Activated gamma-delta T cell treated with Interleukin-2 at 50 U/mL for 16 hours (primary cell): ENCODE data around the gene IL15RA.
"Not testable (repeated sequence)": the region's sequence is repeated elsewhere in the genome, so short reads cannot be mapped to it uniquely, and the experiment has no call there.

ENCODE experiments used
- DNase-seq: peaks from one replicate; pipeline ENCODE4 v3.0.0-alpha.2; 2020

Gene IL15RA

DNA sequence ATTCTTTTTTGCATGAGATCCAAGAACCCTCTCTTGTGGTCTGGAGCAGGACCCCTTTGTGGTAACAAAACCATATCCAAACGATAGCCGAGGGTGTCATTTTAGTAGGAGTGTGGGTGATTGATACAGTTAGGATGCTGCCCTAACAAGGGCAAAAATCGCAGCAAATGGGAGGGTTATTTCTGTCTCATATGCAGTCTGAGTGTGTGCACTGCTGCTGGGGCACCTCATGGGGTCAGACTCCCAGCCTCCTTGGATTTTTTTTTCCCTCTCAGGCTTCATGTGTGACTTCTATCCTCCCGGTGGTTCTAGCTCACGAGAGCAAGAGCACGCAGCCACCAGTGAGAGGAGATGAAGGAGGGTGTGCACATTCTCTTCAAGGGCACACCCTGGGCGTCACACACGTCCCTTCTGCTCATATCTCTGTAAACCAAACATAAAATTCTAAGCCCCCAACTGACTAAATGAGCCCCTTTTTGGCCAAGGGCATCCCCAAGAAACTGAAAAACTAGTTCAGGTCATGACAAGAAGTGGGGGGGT is 28.6 kb upstream of the IL15RA start:
- DNase-seq = no peak

DNA sequence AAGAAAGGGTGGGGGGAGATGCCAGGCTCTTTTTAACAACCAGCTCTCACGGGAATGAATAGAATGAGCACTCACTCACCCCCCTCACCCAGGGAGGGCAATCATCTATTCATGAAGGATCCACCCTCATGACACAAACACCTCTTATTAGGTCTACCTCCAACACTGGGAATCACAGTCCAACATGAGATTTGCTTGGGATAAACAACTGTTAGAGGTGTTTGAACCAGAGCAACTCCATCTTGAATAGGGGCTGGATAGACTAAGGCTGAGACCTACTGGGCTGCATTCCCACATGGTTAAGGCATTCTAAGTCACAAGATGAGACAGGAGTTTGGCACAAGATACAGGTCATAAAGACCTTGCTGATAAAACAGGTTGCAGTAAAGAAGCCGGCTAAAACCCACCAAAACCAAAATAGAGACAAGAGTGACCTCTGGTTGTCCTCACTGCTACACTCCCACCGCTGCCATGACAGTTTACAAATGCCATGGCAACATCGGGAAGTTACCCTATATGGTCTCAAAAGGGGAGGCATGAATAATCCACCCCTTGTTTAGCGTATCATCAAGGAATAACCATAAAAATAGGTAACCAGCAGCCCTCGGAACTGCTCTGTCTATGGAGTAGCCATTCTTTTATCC is 27.9 kb upstream of the IL15RA start:
- not testable (repeated sequence) for DNase-seq

DNA sequence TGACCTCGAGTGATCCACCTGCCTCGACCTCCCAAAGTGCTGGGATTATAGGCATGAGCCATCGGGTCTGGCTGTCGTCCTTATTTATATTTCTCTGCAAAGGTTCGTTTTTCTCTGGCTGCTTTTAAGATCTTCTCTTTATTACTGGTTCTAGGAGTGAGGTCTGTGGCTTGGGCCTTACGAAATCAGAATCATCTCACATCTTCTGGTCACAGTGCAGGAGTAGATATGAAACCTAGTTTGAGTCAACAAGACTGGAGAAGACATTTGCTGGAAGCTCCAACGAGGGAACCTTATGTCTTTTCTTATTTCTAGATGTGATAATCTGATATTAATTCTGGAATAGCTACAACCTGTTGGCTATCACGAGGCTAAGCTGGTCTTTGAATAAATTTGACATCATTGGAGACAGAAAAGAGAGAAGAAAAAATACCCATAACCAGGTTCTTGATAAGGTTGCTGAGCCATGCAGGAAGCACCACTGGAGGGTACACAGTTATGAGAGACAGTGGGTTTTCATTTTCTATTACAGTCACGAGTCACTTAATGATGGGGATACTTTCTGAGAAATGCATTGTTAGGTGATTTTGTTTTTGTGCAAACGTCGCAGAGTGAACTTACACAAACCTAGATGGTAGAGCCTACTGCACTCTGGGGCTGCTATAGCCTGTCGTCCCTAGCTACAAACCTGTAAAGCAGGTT is 25.6 kb upstream of the IL15RA start:
- no peak for DNase-seq

DNA sequence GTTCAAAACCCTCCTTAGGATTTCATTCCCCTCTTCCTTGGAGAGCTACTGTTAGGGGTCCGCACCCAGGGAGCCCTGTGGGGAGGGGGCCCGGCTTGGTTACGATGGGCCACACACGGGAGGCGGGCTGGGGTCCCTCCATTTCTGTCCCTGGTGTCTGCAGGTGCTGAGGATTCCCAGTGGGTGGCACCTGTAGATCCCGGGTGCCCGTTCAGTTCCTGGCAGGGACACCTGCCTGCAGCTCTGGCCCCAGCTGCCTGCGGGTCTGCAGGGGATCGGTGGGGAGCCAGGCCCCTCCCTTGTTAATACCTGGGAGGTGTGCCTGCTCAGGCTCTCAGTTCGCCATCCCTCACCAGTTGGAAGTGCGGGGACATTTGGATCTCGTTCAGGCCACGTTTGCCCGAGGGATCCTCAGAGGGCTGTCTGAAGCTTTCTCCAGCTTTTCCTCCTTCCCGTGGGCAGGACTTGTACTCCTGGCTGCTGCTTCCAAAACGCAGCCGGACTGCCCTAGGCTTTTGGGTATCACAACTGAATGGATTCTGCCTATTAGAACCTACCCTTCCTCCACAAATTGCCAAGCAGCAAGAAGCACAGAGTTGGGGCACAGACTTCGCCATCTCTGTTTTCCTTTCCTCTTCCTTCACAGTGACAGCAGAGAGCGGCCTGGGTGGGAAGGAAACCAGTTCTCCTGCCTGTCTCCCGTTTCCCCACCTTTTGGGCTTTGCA is 22.3 kb upstream of the IL15RA start:
- no peak for DNase-seq

DNA sequence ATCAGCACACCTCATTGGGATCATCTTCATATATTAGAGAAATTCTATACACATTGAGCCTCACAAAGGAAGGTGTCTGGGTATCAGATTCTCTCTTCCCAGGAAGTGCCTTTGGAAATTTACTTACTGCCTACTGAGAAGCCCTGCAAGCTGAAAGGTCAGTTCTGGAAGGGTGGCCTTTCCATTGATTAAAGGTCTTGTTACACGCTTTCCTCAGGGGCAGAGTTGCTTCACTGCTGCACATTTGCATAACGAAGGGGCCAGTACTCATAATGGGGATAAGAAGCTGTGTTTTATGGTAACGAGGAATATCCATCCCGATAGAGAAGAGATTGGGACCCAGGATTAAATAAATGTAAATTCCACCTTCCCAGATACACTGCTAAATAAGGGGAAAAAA is 19.4 kb upstream of the IL15RA start:
- no peak for DNase-seq

DNA sequence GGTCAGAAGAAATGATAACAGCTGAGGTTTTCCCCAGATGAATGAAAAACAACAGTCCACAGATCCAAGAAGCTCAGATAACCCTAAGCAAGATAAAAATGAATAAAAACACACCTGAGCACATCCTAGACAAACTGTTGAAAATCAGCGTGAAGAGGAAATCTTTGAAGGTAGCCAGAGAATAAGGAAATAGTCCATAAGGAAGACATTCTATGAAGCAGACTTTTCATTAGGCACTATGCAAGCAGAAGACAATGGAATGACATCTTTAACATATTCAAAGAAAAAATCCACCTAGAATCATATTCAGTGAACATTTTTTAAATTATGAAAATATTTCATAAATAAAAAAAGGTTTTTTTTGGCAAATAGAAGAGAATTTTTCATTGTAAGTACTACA is 15.1 kb upstream of the IL15RA start:
- DNase-seq = no peak

DNA sequence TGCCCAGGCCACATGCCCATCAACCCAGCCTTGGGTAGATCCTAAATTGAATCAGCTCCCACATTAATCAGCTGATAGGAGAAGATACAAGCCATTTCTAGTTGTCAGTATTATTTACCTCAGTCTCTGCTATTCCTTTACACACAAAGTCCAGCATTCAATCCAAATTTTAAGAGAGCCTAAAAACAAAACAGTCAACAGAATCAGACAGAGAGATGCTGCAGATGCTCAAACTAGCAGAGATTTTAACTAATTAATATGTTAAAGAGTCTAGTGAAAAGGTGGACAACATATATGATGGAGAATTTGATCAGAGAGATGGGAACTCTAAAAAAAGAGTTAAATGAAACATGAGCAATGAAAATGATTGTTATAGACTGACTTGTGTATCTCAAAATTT is 14.4 kb upstream of the IL15RA start:
- DNase-seq = no peak

DNA sequence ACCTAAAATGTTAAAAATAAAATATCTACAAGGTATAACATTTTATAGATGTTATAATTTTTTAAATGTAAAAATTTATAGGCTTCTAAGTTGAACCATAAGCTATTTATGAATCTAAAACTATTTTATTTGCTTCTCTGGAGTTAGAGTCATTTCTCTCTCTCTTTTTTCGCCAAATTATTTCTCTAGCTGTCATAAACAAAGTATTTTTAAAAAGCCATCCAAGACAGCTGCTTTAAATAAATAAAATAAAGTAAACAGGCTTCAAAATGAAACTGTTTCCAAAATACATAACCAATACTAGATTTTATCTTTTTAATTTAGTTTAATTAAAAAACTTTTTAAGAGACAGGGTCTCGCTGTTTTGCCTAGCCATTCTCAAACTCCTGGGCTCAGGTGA is 12.4 kb upstream of the IL15RA start:
- no peak for DNase-seq

DNA sequence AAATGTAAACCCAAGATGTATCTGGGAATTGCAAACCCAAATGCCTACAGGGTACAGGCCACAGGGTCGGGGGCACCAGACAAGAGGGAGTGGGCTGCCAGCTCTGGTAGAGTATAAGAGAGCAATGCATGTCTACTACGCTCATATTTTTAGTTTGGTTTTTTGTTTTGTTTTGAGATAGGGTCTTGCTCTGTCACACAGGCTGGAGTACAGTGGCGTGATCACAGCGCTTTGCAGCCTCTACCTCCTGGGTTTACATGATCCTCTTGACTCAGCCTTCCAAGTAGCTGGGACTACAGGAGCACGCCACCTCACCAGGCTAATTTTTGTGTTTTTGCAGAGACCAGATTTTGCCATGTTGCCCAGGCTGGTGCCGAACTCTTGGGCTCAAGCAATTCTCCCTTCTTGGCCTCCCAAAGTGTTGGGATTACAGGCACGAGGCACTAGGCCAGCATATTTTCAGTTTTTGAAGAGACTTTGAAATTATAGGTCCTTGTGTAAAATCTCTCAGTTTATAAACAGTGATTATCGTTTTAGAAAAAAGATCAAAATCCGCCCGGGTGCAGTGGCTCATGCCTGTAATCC is 11.1 kb upstream of the IL15RA start:
- no peak for DNase-seq

DNA sequence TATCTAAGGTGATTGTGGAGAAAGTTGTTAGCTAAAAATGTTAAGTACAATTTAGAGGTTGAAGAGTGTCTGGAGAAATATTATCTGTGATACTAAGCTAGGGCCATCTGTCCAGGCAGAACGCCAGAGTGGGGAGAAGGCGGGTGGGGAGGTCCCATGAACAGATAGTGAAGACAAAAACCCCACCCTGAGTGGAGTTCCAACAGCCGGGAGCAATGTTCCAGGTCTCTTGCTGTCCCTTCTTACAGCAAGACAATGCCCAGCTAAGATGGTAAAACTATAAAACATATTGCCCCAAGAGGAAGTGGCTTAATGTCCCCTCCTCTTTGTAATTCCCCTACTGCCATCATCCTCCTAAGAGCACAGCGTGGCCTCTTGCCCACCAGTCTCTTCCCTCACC is 10.4 kb upstream of the IL15RA start:
- DNase-seq = no peak

DNA sequence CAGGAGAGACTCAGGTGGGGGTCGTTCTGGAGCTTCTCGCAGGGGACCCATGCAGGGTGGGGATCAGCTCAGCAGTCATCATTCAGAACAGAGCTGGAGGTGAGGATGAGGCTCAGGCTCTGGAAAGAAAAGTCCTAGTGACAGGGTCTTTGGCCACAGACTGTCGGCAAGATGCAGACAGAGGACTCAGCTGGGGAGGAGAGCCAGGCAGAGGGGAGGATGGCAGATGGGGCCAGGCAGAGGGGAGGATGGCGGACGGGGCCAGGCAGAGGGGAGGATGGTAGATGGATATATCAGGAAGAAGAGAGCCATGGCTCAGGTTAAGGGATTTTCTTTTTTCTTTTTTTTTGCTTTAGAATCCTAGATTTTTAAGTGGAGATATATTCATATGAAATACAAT is 7.7 kb upstream of the IL15RA start:
- DNase-seq = no peak

DNA sequence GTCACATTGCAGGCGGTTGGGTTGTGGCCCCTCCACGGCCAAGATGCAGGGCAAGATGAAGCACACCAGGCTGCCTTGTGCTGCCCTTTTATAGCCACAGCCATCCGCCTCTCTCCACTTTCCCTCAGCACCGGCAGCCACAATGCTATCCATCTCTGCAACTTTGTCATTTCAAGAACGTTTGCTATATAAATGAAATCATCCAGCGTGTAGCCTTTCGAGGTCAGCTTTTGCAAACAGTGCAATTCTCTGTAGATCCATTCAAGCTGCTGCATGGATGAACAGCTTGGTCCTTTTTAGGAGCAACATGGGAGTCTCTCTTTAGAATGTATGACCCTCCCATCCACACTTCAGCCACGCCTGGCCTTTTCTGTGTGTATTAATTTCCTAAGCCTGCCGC is 6.4 kb upstream of the IL15RA start:
- DNase-seq = no peak

DNA sequence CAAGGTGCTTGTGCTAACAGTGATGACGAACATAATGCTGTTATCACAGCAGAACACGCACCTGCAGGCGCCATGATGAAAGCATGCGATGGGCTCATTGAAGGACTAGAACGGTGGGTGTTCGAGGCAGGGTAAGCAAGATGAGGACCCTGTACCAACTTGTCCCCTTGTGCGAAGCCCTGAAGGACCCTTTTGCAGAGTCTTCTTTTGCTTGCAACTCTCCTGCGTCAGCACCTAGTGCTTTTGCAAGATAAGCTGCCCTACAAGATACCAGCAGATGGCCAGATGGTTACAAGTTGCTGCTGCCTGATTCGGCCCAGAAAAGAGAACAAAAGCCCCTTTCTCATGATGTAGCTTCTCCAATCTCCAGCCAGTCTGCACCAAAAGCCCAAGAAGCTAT is 4.2 kb upstream of the IL15RA start:
- DNase-seq = no peak

DNA sequence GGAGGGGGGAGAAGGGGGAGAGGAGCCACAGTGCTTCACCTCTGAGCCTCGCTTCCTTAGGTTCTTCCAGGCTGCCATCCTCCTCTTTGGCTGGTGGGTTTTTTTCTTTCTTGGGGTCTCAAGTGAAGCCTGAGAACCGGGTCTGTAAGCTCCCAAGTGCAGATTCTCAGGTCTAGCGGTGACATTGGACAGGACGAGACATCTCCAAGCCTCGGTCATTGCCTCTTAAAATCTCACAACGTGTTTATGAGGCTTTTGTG is 817 bp upstream of the IL15RA start:
- DNase-seq = no peak

DNA sequence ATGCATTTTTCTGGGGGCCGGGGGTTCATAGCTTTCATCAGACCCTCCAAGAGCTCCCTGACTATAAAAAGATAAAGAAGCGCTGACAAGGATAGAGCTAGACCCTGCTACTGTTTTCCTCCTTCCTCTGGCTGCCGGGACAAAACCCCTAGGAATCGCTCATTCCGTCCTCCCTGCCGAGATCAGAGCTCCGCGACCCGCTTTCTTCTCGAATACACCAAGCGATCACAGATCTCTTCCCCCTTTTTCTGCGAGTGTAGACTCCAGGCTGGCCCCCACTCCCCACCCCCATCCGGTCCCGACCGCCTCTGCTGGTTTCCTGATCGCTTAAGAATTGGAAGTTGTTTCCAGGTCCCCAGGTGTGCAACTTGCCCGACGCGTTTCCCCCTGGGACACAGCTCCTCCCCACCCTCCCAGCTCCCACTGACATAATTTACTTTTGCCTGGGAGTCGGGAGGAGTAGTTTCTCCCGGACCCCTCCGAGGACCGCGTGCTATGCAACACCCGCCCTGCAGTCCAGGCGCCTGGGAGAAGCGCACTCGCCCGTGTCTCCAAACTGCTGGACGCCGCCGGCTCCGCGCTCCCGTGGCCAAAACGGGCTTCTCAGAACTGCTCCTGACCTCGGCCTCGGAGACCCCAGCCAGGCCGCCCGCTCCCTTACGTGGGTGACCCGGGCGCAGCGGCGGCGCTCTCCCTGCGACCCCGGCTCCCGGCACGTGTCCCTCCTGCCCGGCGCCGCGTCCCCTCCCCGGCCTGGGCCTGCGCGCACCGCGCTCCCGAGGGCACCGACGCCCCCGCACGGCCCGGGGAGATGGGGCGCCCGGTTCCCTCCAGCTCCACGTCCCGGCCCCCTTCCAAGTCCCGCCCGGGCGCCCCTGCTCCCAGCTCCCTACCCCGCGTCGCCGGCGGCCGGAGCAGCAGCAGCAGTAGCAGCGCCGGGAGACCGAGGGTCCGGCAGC is 552 bp downstream of the IL15RA start:
- peak; percentile 23 for DNase-seq

DNA sequence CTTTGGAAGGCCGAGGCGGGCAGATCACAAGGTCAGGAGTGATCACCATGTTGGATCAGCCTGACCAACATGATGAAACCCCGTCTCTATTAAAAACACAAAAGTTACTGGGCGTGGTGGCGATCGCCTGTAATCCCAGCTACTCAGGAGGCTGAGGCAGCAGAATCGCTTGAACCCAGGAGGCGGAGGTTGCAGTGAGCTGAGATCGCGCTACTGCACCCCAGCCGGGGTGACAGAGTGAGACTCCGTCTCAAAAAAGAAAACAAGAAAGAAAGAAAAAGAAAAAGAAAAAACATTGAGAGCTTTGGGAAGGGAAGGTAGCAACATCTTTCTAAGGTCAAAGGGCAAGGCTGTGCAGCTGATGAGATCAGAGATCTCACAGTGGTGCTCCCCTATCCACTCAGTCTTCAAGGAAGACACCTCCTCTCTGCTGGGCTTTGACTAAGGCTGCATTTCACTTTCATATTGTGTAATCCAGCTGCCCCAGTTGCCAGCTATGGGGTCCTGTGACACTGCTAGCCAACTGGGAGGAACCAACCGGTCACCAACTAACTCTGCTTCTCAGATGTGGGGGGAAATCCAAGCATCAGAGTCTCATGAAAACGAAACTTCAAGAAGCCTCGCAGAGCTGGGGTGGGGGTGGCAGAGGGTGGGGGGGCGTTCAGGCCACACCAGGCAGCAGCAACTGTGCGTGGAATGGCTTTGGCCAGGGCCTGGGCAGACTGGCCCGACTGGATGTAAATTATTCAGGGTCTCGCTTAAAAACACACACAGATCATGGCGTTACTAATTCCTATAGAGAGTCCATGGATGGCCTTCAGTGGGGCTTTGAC is 1.5 kb downstream of the IL15RA start:
- DNase-seq = peak; percentile 40

DNA sequence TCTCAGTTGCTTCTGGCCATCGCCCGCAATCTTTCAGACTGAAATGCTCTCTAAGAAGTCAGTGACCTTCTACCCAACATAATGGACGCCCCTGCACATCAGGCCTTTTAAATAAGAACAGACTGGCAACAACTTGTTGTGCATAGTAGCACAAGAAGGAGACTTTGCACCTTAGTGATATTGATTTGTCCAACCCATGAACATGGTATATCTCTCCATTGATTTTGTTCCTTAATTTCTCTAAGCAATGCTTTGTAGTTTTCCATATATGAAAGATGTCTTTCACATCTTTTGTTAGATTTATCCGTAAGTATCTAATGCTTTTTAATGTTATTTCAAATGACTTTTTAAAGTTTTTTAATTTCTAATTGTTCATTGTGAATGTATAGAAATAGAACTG is 4.3 kb downstream of the IL15RA start:
- DNase-seq = no peak

DNA sequence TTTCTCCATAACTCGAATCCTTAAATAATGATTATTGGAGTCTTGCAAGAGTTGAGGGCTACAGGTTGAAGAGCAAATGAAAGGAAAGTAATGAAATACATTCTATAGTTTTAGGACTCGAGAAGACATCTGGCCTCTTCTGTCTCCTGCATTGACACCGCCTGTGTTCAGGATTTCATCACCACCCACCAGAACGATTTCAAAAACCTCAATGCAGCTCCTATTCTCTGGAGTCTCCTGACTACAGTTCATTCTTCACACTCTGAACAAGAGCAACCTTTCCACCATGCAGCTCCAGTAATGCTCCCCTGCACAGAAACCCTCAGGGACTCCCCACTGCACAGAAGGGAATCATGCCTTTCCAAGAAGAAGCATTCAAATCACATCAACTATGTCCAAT is 5.5 kb downstream of the IL15RA start:
- no peak for DNase-seq

DNA sequence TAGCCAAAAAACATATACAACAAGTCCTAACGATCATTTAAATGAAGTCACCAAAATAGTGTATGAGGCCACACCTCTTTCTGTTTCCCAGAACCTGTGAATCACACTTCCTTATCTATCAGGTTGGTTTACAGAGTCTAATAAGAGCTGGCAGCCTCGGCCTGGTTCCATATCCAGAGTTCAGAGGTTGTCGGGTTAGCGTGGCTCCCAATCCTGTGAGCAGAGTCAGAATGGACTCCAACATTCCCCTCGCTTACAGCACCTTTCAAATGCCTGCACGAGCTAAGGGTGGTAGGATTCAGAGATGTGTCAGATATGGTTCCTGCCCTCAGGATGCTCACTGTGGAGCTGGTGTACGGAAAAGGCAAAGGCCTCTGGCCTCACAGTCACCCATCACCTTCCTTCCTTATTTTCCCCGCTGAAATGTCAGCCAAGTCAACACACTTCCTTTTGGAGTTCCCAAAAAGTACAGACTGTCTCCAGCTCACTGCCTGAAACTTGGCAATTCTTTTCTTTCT is 6.0 kb downstream of the IL15RA start:
- no peak for DNase-seq

DNA sequence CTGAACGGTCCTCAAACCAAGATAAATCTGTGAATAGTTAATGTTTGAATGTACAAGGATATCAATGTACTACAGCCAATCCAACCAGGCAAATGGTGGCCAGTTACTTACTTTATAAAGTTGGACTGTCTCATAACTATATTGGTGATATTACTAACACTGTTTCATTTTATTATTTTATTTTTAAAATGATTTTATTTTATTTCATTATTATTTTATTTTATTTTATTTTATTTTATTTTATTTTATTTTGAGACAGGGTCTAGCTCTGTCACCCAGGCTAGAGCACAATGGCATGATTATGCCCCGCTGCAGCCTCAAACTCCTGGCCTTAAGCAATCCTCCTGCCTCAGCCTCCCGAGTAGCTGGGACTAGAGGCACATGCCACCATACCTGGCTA is 6.8 kb downstream of the IL15RA start:
- no peak for DNase-seq

DNA sequence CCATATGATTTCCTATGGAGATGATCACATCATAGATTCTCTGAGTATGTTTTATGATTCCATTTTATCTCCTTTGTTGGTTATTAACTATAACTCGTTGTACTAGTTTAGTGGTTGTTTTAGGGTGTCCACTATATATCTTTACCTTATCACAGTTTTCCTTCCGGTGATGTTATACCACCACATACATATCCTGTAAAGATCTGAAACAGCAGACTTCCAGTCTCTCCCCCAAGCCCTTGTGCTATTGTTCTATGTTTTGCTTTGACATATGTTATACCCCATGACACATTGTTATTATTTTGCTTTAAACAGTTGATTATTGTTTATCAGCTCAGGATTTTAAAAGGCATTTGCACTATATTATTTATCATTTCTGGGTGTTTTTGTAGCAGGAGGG is 7.3 kb downstream of the IL15RA start:
- no peak for DNase-seq
